Endothelial cell of umbilical vein (primary cell): ENCODE results near the gene PCNT. TPM values are rescaled to one million over a fixed set of nuclear protein-coding genes. Genes with fewer than 3 reads are reported as not detected.

ENCODE experiments used
- BruUV-seq: library from RNA; stranded (reverse); fragments of 400-500 nt; replicated peaks from 2 replicates; lab custom pipeline; 2021; lab: Mats Ljungman, UMichigan
- CTCF ChIA-PET: fragments of 300-600, 350-600 bp; sonication (Branson Sonifier 250); formaldehyde crosslinking; loops from one replicate; lab custom pipeline; 2021; ENCODE audit warnings: antibody characterized with exemption, inconsistent platforms; lab: Charles Lee
- POLR2A ChIA-PET: fragments of 300-600, 350-600 bp; sonication (Branson Sonifier 250); formaldehyde crosslinking; loops from one replicate; lab custom pipeline; 2021; ENCODE audit warnings: antibody characterized with exemption, inconsistent platforms; lab: Charles Lee
- DNase-seq: peaks from one replicate; pipeline ENCODE4 v3.0.0-alpha.2; 2011; ENCODE audit warnings: low read depth, low spot score
- FAIRE-seq: peaks from 2 replicates; lab custom pipeline; 2011; peaks lifted over from hg19 to GRCh38; lab: Jason Lieb, UNC
- H2AFZ ChIP-seq: 2 replicates; pipeline ENCODE4 v1.6.0; 2012; ENCODE audit warnings: low read depth, low read length, control low read depth, inconsistent platforms
- H3K27ac ChIP-seq: 2 replicates; pipeline ENCODE4 v1.5.1; 2011; ENCODE audit warnings: low read depth, mild to moderate bottlenecking, control low read depth, low read length, moderate library complexity; ENCODE audit not compliant: insufficient read depth
- H3K27me3 ChIP-seq, 2 experiments: 2 replicates each; pipeline versions ENCODE4 v1.6.0 to v1.6.1; 2011; ENCODE audit warnings: low read length in 2 of 2, mixed read lengths in 1 of 2; ENCODE audit not compliant: control insufficient read depth in 2 of 2, insufficient read depth in 2 of 2
- H3K36me3 ChIP-seq, 2 experiments: 2 replicates in 1 of 2; 3 replicates in 1 of 2; pipeline ENCODE4 v1.5.1; 2011; ENCODE audit warnings: low read length in 2 of 2, mild to moderate bottlenecking in 1 of 2, moderate library complexity in 1 of 2; ENCODE audit not compliant: control insufficient read depth in 2 of 2, insufficient read depth in 2 of 2; ENCODE audit errors: extremely low read depth in 1 of 2
- H3K4me1 ChIP-seq: 3 replicates; pipeline ENCODE4 v1.5.1; 2011; ENCODE audit warnings: mild to moderate bottlenecking, low read length; ENCODE audit not compliant: control insufficient read depth, insufficient read depth; ENCODE audit errors: extremely low read depth
- H3K4me2 ChIP-seq: 2 replicates; pipeline ENCODE4 v1.6.1; 2011; ENCODE audit warnings: low read length, control low read depth, mixed read lengths; ENCODE audit not compliant: insufficient read depth
- H3K4me3 ChIP-seq, 3 experiments: fragments of 200-600 bp in 1 of 3; sonication (generic), shearing (Covaris generic) in 1 of 3; replicated peaks in 1 of 3; 2 replicates each; pipeline ENCODE4 v1.5.1; 2011 to 2016; ENCODE audit warnings: control low read depth in 3 of 3, low read length in 3 of 3, mild to moderate bottlenecking in 2 of 3, inconsistent platforms in 1 of 3, low read depth in 1 of 3, moderate library complexity in 1 of 3; ENCODE audit not compliant: insufficient read depth in 1 of 3
- H3K79me2 ChIP-seq: 2 replicates; pipeline ENCODE4 v1.6.0; 2012; ENCODE audit warnings: low read length, inconsistent platforms; ENCODE audit not compliant: control insufficient read depth, insufficient read depth
- H3K9ac ChIP-seq: replicated peaks from 2 replicates; pipeline ENCODE3; 2011; ENCODE audit warnings: low read length, control low read depth; ENCODE audit not compliant: insufficient read depth; ENCODE audit errors: extremely low read depth
- H3K9me1 ChIP-seq: replicated peaks from 3 replicates; pipeline ENCODE4 v1.6.0; 2011; ENCODE audit warnings: mild to moderate bottlenecking, low read length; ENCODE audit not compliant: control insufficient read depth, insufficient read depth; ENCODE audit errors: extremely low read depth
- H3K9me3 ChIP-seq: replicated peaks from 2 replicates; pipeline ENCODE4 v1.5.1; 2012; ENCODE audit warnings: low read length, inconsistent platforms; ENCODE audit not compliant: control insufficient read depth, insufficient read depth
- H4K20me1 ChIP-seq: replicated peaks from 2 replicates; pipeline ENCODE3; 2011; ENCODE audit warnings: mild to moderate bottlenecking, low read length; ENCODE audit not compliant: control insufficient read depth, insufficient read depth; ENCODE audit errors: extremely low read depth
- EZH2 ChIP-seq: IDR thresholded peaks from 2 replicates; pipeline ENCODE4 v1.6.1; 2012; ENCODE audit warnings: borderline replicate concordance, low read depth, mild to moderate bottlenecking, moderate library complexity, low read length, inconsistent platforms; ENCODE audit not compliant: severe bottlenecking
- FOS ChIP-seq: IDR thresholded peaks from 2 replicates; pipeline ENCODE4 v1.6.1; 2011; ENCODE audit warnings: mild to moderate bottlenecking, low read length, moderate library complexity, borderline replicate concordance; ENCODE audit not compliant: insufficient read depth
- GATA2 ChIP-seq: IDR thresholded peaks from 2 replicates; pipeline ENCODE4 v1.7.0; 2011; ENCODE audit warnings: low read depth, mild to moderate bottlenecking, moderate library complexity, mixed read lengths, low read length; ENCODE audit not compliant: insufficient read length, insufficient read depth
- JUN ChIP-seq: IDR thresholded peaks from 2 replicates; pipeline ENCODE4 v1.6.1; 2011; ENCODE audit warnings: borderline replicate concordance, low read depth; ENCODE audit not compliant: insufficient read length, insufficient read depth
- MYC ChIP-seq: IDR thresholded peaks from one replicate; pipeline ENCODE4 v1.6.1; 2011; ENCODE audit warnings: mild to moderate bottlenecking, low read depth, low read length
- POLR2A ChIP-seq: IDR thresholded peaks from 2 replicates; pipeline ENCODE4 v1.6.1; 2012; ENCODE audit warnings: low read depth, mild to moderate bottlenecking, control low read depth, low read length
- POLR2AphosphoS5 ChIP-seq: IDR thresholded peaks from 2 replicates; pipeline ENCODE4 v1.6.1; 2012; ENCODE audit warnings: low read depth, mild to moderate bottlenecking, control low read depth, low read length, moderate library complexity; ENCODE audit not compliant: insufficient read depth
- dilution Hi-C: fragments of 300-500 bp; cut with MboI; formaldehyde crosslinking; loops from one replicate; pipeline ENCODE4 v1.15.0; 2019; ENCODE audit warnings: low sequenced_read_pairs; ENCODE audit not compliant: extremely low pct_ligation_motif_present
- intact Hi-C: fragments of 100-400 bp; cut with micrococcal nuclease; formaldehyde crosslinking; loops from one replicate; pipeline ENCODE4 v1.10.0; 2022
- polyA plus RNA-seq, 4 experiments: library from polyadenylated mRNA; depleted of rRNA in 3 of 4; stranded (reverse) in 3 of 4; unstranded in 1 of 4; fragments of >200 nt; gene quantifications; 2 replicates each; pipeline versions ENCODE4 v1.2.1 to v1.2.3, GENCODE V29; 2011 to 2012; ENCODE audit warnings: missing spikeins in 1 of 4
- total RNA-seq: library from RNA; stranded (reverse); gene quantifications from 2 replicates; pipeline ENCODE4 v1.2.3, GENCODE V29; 2021
- TF ChIP-seq, protein P1 (sequence below), 2 donors: IDR thresholded peaks; 1 replicate in 1 of 2; 2 replicates in 1 of 2; pipeline ENCODE4 v1.5.1; 2011; ENCODE audit warnings: low read length in 2 of 2, mild to moderate bottlenecking in 2 of 2, moderate library complexity in 2 of 2, control low read depth in 1 of 2, inconsistent platforms in 1 of 2, low read depth in 1 of 2; ENCODE audit not compliant: insufficient read depth in 1 of 2; ENCODE audit errors: extremely low read depth in 1 of 2
- TF ChIP-seq, protein P2 (sequence below): IDR thresholded peaks from 2 replicates; pipeline ENCODE4 v1.6.1; 2011; ENCODE audit not compliant: insufficient read depth, insufficient read length

PCNT gene
- total and polyA plus RNA-seq, 2 donors (not counting 3 experiments of a cell fraction or from before 2014, with no cell fraction given) = 9.6 to 49.5 TPM

DNA sequence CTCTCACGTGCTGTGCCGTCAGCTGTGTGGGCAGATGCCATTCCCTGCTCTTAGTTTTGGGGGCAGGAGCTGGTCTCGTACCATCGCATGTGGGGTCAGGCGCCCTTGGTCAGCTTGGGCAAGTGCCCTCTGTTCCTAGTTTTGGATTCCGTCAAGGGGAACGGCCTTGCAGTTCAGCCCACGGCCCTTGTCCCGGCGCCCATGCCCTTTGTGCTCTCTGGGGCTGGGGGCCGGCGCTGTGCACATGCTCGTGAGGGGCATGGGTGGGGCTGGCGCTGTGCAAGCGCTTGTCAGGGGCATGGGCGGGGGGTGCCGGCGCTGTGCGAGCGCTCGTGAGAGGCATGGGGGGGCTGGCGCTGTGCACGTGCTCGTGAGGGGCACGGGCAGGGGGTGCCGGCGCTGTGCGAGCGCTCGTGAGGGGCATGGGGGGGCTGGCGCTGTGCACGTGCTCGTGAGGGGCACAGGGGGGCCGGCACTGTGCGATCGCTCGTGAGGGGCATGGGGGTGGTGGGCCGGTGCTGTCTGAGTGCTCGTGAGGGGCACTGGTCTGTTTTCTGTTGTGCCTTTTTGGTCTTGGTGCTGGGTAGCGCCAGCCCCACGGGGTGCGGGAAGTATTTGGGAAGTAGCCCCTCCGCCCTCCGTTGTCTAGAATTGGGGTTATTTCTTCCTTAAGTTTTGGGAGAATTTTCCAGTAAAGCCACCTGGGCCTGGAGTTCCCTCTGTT is 105.2 kb downstream of the PCNT start:
- BruUV-seq = no TSS peak
- POLR2A ChIA-PET = no interaction called here

More for the DNA sequence above, 105.2 kb downstream of the PCNT start:
- no peaks in the 10 kb centered on the region for H3K9me1 ChIP-seq
- H3K4me2 ChIP-seq = no peak overlapping the region
- no peak overlapping the region for H3K9ac ChIP-seq
- H3K79me2 ChIP-seq = no peaks in the 10 kb centered on the region
- FAIRE-seq (no peak), DNase-seq (no peak)
- H3K4me1 ChIP-seq = no peaks in the 10 kb centered on the region
- H3K9me3 ChIP-seq = no peaks in the 10 kb centered on the region
- H4K20me1 ChIP-seq = no peaks in the 10 kb centered on the region
- dilution Hi-C loops (no loop called here), intact Hi-C loops (no loop called here)
- H3K4me3 ChIP-seq = no peak overlapping the region
- no peaks in the 10 kb centered on the region for H3K27me3 ChIP-seq
- no peak overlapping the region for H3K27ac ChIP-seq
- peaks cover 3 to 35% of the 10 kb centered on the region in 2 experiments for H3K36me3 ChIP-seq
- CTCF ChIA-PET = interaction anchor here (0.9 kb wide), 1 partner anchor 286 kb away, joined by 3 read pairs; no protein-coding TSS in a partner anchor
- no peak for TF ChIP-seq MYC
- TF ChIP-seq POLR2AphosphoS5 = no peak
- no peak for TF ChIP-seq GATA2
- no peak for TF ChIP-seq JUN
- TF ChIP-seq, protein P1, sequence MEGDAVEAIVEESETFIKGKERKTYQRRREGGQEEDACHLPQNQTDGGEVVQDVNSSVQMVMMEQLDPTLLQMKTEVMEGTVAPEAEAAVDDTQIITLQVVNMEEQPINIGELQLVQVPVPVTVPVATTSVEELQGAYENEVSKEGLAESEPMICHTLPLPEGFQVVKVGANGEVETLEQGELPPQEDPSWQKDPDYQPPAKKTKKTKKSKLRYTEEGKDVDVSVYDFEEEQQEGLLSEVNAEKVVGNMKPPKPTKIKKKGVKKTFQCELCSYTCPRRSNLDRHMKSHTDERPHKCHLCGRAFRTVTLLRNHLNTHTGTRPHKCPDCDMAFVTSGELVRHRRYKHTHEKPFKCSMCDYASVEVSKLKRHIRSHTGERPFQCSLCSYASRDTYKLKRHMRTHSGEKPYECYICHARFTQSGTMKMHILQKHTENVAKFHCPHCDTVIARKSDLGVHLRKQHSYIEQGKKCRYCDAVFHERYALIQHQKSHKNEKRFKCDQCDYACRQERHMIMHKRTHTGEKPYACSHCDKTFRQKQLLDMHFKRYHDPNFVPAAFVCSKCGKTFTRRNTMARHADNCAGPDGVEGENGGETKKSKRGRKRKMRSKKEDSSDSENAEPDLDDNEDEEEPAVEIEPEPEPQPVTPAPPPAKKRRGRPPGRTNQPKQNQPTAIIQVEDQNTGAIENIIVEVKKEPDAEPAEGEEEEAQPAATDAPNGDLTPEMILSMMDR (IDR thresholded peaks at IDR 0.05; ENCODE audit: extremely low read depth in 1 of 2, insufficient read depth in 1 of 2, low read depth in 1 of 2, low read length in 2 of 2) = no peak
- TF ChIP-seq, protein P2, sequence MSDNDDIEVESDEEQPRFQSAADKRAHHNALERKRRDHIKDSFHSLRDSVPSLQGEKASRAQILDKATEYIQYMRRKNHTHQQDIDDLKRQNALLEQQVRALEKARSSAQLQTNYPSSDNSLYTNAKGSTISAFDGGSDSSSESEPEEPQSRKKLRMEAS = no peak
- no peak for TF ChIP-seq POLR2A
- no peak for TF ChIP-seq EZH2
- no peak for TF ChIP-seq FOS
- H2AFZ ChIP-seq = no peak overlapping the region
